ENCODE data around the gene KIAA1217.

KIAA1217 gene

DNA sequence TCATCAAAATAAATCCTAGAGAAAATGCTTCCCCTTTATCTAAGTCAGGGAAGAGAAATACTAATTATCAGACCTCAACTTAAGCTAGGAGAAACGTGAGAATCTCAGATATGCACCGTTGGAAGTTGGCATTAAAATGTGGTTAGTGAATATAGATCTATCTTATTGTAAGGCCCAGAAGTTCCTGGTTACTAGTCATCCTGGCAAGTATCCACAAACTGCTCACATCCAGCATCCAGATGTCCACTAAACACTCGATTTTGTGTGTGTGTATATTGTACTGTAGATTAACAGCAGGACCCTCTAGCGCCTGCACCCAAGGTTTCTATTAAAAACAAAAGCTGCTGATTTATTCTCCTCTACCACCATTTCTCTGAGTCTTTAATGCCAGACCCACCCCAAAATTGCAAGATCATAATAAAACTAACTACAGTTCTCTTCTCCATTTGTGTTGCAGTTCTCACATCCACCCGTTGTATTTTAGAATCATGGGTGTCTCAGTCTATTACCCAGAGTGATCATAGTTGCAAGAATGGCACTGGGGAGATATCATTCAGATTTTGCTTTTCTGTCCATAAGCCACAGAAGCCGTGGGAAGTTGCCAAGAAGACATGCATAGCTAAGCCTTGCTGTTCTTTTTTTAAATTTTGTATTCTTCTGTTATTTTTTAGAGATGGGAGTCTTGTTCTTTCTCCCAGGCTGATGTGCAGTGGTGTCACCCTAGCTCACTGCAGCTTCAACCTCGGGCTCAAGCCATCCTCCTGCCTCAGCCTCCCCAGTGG lies 165.4 kb downstream of the KIAA1217 start:
- no peak for TF ChIP-seq SIN3A (IDR thresholded peaks at IDR 0.05; ENCODE audit: borderline replicate concordance, insufficient read depth, low read length)
- TF ChIP-seq FOXP2 (optimal IDR thresholded peaks at IDR 0.05; ENCODE audit: borderline replicate concordance, extremely low read depth, extremely low read length, insufficient read depth) = no peak
- TF ChIP-seq POLR2AphosphoS5 (IDR thresholded peaks at IDR 0.05; ENCODE audit: low read depth, low read length) = no peak
- TF ChIP-seq, protein P1, sequence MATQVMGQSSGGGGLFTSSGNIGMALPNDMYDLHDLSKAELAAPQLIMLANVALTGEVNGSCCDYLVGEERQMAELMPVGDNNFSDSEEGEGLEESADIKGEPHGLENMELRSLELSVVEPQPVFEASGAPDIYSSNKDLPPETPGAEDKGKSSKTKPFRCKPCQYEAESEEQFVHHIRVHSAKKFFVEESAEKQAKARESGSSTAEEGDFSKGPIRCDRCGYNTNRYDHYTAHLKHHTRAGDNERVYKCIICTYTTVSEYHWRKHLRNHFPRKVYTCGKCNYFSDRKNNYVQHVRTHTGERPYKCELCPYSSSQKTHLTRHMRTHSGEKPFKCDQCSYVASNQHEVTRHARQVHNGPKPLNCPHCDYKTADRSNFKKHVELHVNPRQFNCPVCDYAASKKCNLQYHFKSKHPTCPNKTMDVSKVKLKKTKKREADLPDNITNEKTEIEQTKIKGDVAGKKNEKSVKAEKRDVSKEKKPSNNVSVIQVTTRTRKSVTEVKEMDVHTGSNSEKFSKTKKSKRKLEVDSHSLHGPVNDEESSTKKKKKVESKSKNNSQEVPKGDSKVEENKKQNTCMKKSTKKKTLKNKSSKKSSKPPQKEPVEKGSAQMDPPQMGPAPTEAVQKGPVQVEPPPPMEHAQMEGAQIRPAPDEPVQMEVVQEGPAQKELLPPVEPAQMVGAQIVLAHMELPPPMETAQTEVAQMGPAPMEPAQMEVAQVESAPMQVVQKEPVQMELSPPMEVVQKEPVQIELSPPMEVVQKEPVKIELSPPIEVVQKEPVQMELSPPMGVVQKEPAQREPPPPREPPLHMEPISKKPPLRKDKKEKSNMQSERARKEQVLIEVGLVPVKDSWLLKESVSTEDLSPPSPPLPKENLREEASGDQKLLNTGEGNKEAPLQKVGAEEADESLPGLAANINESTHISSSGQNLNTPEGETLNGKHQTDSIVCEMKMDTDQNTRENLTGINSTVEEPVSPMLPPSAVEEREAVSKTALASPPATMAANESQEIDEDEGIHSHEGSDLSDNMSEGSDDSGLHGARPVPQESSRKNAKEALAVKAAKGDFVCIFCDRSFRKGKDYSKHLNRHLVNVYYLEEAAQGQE (IDR thresholded peaks at IDR 0.05; ENCODE audit: insufficient read depth in 1 of 2, low read depth in 2 of 2, low read length in 2 of 2) = no peak
- no peak for TF ChIP-seq TAF1 (IDR thresholded peaks at IDR 0.05; ENCODE audit: borderline replicate concordance, insufficient read depth, low read length)

DNA sequence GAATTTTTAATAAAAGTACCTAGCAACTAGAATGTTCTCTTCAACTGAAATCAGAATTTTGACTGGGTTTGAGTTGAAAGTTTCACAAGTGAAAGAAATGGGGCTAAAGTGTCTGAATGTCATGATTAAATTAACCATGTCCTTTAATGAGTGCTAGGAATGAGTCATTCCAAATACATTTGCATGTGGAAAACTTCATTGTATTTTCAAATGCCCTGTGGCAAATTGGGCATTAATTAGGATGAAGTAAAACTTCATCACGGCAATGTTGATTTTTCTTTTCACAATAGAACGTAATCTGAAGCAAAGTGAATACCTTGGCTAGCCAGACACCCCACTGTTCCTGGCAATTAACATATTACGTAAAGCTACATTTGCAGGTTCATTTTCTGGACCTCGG lies 166.6 kb downstream of the KIAA1217 start:
- TF ChIP-seq POLR2AphosphoS5 (IDR thresholded peaks at IDR 0.05; ENCODE audit: low read depth, low read length) (no peak), SIN3A (IDR thresholded peaks at IDR 0.05; ENCODE audit: borderline replicate concordance, insufficient read depth, low read length) (no peak), TAF1 (IDR thresholded peaks at IDR 0.05; ENCODE audit: borderline replicate concordance, insufficient read depth, low read length) (no peak), FOXP2 (optimal IDR thresholded peaks at IDR 0.05; ENCODE audit: borderline replicate concordance, extremely low read depth, extremely low read length, insufficient read depth) (no peak)
- TF ChIP-seq, protein P1 (IDR thresholded peaks at IDR 0.05; ENCODE audit: insufficient read depth in 1 of 2, low read depth in 2 of 2, low read length in 2 of 2) = no peak

DNA sequence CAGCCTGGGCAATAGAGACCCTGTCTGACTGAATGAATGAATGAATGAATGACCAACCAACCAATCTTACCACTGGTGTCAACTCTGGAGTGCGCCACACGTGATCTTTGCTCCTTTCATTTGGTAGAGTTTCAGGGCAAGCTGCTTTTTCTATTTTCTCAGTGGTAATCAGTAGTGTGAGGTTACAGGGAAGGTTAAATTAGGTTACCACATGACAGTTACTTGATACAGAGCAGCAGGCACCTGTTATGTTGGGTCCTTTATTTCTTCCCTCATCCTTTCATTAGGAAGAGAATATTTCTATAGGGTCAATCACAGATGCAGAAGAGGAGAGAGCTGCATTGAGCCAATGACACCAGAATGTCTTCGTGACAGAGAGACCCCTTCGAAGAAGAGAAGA lies 167.8 kb downstream of the KIAA1217 start:
- TF ChIP-seq, protein P1 (IDR thresholded peaks at IDR 0.05; ENCODE audit: insufficient read depth in 1 of 2, low read depth in 2 of 2, low read length in 2 of 2) = no peak
- TF ChIP-seq POLR2AphosphoS5 (IDR thresholded peaks at IDR 0.05; ENCODE audit: low read depth, low read length) (no peak), TAF1 (IDR thresholded peaks at IDR 0.05; ENCODE audit: borderline replicate concordance, insufficient read depth, low read length) (no peak), FOXP2 (optimal IDR thresholded peaks at IDR 0.05; ENCODE audit: borderline replicate concordance, extremely low read depth, extremely low read length, insufficient read depth) (no peak)

DNA sequence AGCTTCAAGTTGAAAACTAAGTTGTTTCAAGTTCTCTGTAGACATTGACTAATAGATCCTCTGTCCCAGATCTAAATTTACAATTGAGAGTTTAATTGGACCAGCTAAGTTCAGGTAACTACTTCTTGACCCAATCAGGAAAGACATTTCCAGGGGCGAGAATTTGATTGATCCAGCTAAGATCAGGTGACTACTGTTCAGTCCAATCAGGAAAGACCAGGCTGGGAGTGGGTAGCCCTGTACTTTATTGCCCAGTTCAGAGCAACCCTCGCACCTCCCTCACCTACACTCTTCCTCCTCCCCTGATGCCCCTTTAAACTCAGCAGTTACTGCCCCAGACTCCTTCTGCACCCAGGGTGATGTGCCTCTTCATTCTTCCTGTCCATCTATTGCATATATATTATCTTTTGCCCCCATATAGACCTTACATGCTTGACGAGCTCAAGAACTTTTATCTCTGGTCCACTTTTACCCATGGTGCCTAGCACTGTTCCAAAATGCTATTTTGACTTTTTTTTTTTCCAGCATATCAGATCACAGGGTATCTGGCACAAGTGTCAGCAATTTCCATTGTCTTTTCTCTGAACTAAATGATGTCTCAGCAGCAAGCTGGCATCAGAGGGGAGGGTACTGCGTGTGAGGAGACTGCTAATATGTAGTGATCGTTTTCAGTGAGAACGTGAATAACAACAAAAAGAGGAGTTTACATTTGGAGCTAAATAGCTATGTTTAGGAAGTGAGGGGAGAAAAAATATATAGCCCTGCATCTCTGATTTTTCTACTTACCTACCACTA lies 169.4 kb downstream of the KIAA1217 start:
- no peak for TF ChIP-seq POLR2AphosphoS5 (IDR thresholded peaks at IDR 0.05; ENCODE audit: low read depth, low read length)
- TF ChIP-seq TAF1 (IDR thresholded peaks at IDR 0.05; ENCODE audit: borderline replicate concordance, insufficient read depth, low read length) = no peak
- TF ChIP-seq SIN3A (IDR thresholded peaks at IDR 0.05; ENCODE audit: borderline replicate concordance, insufficient read depth, low read length) = no peak
- TF ChIP-seq, protein P1 (IDR thresholded peaks at IDR 0.05; ENCODE audit: insufficient read depth in 1 of 2, low read depth in 2 of 2, low read length in 2 of 2) = no peak
- TF ChIP-seq FOXP2 (optimal IDR thresholded peaks at IDR 0.05; ENCODE audit: borderline replicate concordance, extremely low read depth, extremely low read length, insufficient read depth) = no peak

Measured in PFSK-1 (cell line).